ENCODE data around the gene SRSF8. TPM values are rescaled to one million over a fixed set of nuclear protein-coding genes. Genes with fewer than 3 reads are reported as not detected.

Gene SRSF8
- total and polyA plus RNA-seq, 9 donors = 18.8 to 49.7 (median 42.7) TPM

DNA sequence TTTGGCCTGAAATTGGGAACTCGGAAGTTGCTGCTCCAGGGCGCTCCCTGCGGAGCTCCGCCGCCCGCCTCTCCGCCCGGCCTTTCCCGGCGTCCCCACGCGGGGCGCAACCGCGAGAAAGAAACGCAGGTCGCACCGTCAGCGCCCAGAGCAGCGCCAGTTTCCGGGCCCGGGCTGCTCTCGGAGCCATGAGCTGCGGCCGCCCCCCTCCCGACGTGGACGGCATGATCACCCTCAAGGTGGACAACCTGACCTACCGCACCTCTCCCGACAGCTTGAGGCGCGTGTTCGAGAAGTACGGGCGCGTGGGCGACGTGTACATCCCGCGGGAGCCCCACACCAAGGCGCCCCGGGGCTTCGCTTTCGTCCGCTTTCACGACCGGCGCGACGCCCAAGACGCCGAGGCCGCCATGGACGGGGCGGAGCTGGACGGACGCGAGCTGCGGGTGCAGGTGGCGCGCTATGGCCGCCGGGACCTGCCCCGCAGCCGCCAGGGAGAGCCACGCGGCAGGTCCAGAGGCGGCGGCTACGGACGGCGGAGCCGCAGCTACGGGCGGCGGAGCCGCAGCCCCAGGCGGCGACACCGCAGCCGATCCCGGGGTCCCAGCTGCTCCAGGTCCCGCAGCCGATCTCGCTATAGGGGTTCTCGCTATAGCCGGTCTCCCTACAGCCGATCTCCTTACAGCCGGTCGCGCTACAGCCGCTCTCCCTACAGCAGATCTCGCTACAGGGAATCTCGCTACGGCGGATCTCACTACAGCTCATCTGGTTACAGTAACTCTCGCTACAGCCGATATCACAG lies 521 bp downstream of the SRSF8 start:
- WGBS (ENCODE audit: insufficient coverage) = under 1% methylated on average over 98 of the region's 98 CpGs

DNA sequence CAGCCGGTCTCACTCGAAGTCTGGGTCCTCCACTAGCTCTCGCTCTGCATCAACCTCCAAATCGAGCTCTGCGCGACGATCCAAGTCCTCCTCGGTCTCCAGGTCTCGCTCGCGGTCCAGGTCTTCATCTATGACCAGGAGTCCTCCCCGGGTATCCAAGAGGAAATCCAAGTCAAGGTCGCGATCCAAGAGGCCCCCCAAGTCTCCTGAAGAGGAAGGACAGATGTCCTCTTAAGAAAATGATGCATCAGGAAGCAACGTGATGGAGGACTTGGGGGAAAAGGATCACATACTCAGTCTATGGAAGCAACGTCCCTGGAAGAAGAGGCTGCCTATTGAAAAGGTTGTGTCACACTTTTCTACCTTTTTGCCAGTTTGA lies 1.1 kb downstream of the SRSF8 start:
- H3K36me3 ChIP-seq (ENCODE audit: control insufficient read depth, insufficient read depth, low read length) = peaks cover 5% of the 10 kb centered on the region
- H3K27me3 ChIP-seq (ENCODE audit: control insufficient read depth, insufficient read depth, low read length) = no peaks in the 10 kb centered on the region
- peak overlapping the region; percentile 89 for H3K4me3 ChIP-seq (ENCODE audit: low read length)
- WGBS (ENCODE audit: insufficient coverage) = 0% methylated on average over 16 of the region's 16 CpGs
- H3K27ac ChIP-seq (ENCODE audit: low read length) = peak overlapping the region; percentile 99
- no peaks in the 10 kb centered on the region for H3K4me1 ChIP-seq (ENCODE audit: control insufficient read depth, insufficient read depth, low read length)
- no peak for DNase-seq
- H3K9me3 ChIP-seq (replicated peaks; ENCODE audit: control insufficient read depth, low read depth, low read length) = no peaks in the 10 kb centered on the region

More for the DNA sequence above, 521 bp downstream of the SRSF8 start:
- H3K4me3 ChIP-seq (ENCODE audit: low read length) = peak overlapping the region; percentile 89
- peak; percentile 92 for DNase-seq
- H3K27me3 ChIP-seq (ENCODE audit: control insufficient read depth, insufficient read depth, low read length) = no peaks in the 10 kb centered on the region
- H3K4me1 ChIP-seq (ENCODE audit: control insufficient read depth, insufficient read depth, low read length) = no peaks in the 10 kb centered on the region
- H3K9me3 ChIP-seq (replicated peaks; ENCODE audit: control insufficient read depth, low read depth, low read length) = no peaks in the 10 kb centered on the region
- H3K27ac ChIP-seq (ENCODE audit: low read length) = peak overlapping the region; percentile 99
- H3K36me3 ChIP-seq (ENCODE audit: control insufficient read depth, insufficient read depth, low read length) = peaks cover 5% of the 10 kb centered on the region

DNA sequence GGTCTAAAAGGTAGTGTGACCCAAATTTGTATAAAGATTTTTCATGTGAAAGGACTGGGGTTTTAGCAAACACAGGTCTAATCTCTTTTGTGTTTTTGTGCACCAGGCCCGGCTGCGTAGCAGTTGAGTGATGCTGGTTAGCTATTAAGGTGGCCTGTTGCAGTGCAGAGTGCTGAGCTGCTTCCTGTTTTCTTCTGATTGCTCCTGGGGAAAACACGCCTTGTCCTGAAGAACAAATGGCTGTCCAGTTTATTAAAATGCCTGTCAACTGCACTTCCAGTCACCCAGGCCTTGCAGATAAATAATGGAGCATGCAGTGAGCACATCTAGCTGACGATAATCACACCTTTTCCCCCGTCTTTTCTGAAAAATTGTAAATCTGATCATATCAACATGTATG lies 1.8 kb downstream of the SRSF8 start:
- H3K9me3 ChIP-seq (replicated peaks; ENCODE audit: control insufficient read depth, low read depth, low read length) = no peaks in the 10 kb centered on the region
- peaks cover 5% of the 10 kb centered on the region for H3K36me3 ChIP-seq (ENCODE audit: control insufficient read depth, insufficient read depth, low read length)
- peak overlapping the region; percentile 89 for H3K4me3 ChIP-seq (ENCODE audit: low read length)
- 6% methylated on average over 3 of the region's 5 CpGs for WGBS (ENCODE audit: insufficient coverage)
- H3K27me3 ChIP-seq (ENCODE audit: control insufficient read depth, insufficient read depth, low read length) = no peaks in the 10 kb centered on the region
- DNase-seq = peak; percentile 97
- H3K27ac ChIP-seq (ENCODE audit: low read length) = peak overlapping the region; percentile 99
- H3K4me1 ChIP-seq (ENCODE audit: control insufficient read depth, insufficient read depth, low read length) = no peaks in the 10 kb centered on the region

DNA sequence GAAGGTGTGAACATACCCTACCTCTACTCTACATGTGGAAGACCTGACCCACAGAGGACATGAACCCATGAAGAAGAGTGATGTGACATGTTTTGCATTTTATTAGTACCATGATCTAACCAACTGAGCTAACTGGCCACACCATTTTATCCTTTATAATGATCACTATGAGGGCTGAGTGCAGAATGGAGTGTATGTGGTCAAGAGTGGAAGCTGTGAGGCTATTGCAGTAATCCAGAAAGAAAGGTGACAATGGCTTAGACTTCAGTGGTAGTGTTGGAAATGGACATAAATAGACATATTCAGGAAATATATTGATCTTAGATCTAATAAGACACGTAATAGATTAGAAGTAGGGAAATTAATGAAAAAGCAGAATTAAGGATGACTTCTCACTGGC lies 3.8 kb downstream of the SRSF8 start:
- WGBS (ENCODE audit: insufficient coverage) = 100% methylated on average over 1 of the region's 1 CpG
- no peak overlapping the region for H3K27ac ChIP-seq (ENCODE audit: low read length)
- H3K9me3 ChIP-seq (replicated peaks; ENCODE audit: control insufficient read depth, low read depth, low read length) = no peaks in the 10 kb centered on the region
- no peaks in the 10 kb centered on the region for H3K27me3 ChIP-seq (ENCODE audit: control insufficient read depth, insufficient read depth, low read length)
- no peak for DNase-seq
- no peak overlapping the region for H3K4me3 ChIP-seq (ENCODE audit: low read length)
- peaks cover 12% of the 10 kb centered on the region for H3K4me1 ChIP-seq (ENCODE audit: control insufficient read depth, insufficient read depth, low read length)
- peaks cover 5% of the 10 kb centered on the region for H3K36me3 ChIP-seq (ENCODE audit: control insufficient read depth, insufficient read depth, low read length)

- no peak for DNase-seq
- H3K4me3 ChIP-seq (ENCODE audit: low read length) = no peak overlapping the region
- H3K27ac ChIP-seq (ENCODE audit: low read length) = no peak overlapping the region
- peaks cover 14% of the 10 kb centered on the region for H3K4me1 ChIP-seq (ENCODE audit: control insufficient read depth, insufficient read depth, low read length)
- peaks cover 5% of the 10 kb centered on the region for H3K36me3 ChIP-seq (ENCODE audit: control insufficient read depth, insufficient read depth, low read length)
- H3K9me3 ChIP-seq (replicated peaks; ENCODE audit: control insufficient read depth, low read depth, low read length) = no peaks in the 10 kb centered on the region
- H3K27me3 ChIP-seq (ENCODE audit: control insufficient read depth, insufficient read depth, low read length) = no peaks in the 10 kb centered on the region
Measured at GRCh38 chr11:95072948-95073347, 6.2 kb downstream of the SRSF8 start.

GRCh38 chr11:95074792-95075563 lies 8.3 kb downstream of the SRSF8 start:
- no CpG with 5 or more reads among the region's 8 CpGs for WGBS (ENCODE audit: insufficient coverage)
- DNase-seq = peak; percentile 72
- Histone ChIP-seq H3K27ac (ENCODE audit: low read length) (peak overlapping the region; percentile 60), H3K4me3 (ENCODE audit: low read length) (no peak overlapping the region), H3K9me3 (replicated peaks; ENCODE audit: control insufficient read depth, low read depth, low read length) (no peaks in the 10 kb centered on the region), H3K27me3 (ENCODE audit: control insufficient read depth, insufficient read depth, low read length) (no peaks in the 10 kb centered on the region), H3K4me1 (ENCODE audit: control insufficient read depth, insufficient read depth, low read length) (peaks cover 14% of the 10 kb centered on the region), H3K36me3 (ENCODE audit: control insufficient read depth, insufficient read depth, low read length) (peaks cover 5% of the 10 kb centered on the region)

- Histone ChIP-seq H3K4me3 (ENCODE audit: low read length) (no peak overlapping the region), H3K27me3 (ENCODE audit: control insufficient read depth, insufficient read depth, low read length) (no peaks in the 10 kb centered on the region), H3K4me1 (ENCODE audit: control insufficient read depth, insufficient read depth, low read length) (peaks cover 14% of the 10 kb centered on the region), H3K36me3 (ENCODE audit: control insufficient read depth, insufficient read depth, low read length) (no peaks in the 10 kb centered on the region), H3K9me3 (replicated peaks; ENCODE audit: control insufficient read depth, low read depth, low read length) (no peaks in the 10 kb centered on the region), H3K27ac (ENCODE audit: low read length) (no peak overlapping the region)
- 20% methylated on average over 1 of the region's 1 CpG for WGBS (ENCODE audit: insufficient coverage)
- DNase-seq = no peak
Measured at GRCh38 chr11:95076416-95076815, 9.7 kb downstream of the SRSF8 start.

DNA sequence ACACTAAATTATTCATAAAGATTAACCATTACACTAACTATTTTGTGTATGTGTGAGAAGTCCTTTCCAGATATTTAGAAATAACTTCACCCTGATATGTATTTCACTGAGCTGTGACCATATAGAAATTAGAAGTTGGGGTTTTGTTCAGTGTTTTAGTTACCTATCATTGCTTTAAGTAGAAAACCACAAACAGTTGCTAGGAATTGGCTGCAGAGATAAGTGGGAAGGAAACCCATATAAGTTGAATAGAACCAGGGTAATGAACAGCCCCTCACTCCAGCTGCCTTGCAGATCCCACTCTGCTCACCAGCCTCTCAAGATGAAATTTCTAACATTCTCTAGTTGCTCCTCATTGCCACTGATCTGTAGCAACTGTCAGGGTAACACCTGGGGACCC lies 10.3 kb downstream of the SRSF8 start:
- Histone ChIP-seq H3K9me3 (replicated peaks; ENCODE audit: control insufficient read depth, low read depth, low read length) (no peaks in the 10 kb centered on the region), H3K4me3 (ENCODE audit: low read length) (no peak overlapping the region), H3K4me1 (ENCODE audit: control insufficient read depth, insufficient read depth, low read length) (peaks cover 14% of the 10 kb centered on the region), H3K27me3 (ENCODE audit: control insufficient read depth, insufficient read depth, low read length) (no peaks in the 10 kb centered on the region), H3K36me3 (ENCODE audit: control insufficient read depth, insufficient read depth, low read length) (no peaks in the 10 kb centered on the region), H3K27ac (ENCODE audit: low read length) (no peak overlapping the region)
- no peak for DNase-seq

DNA sequence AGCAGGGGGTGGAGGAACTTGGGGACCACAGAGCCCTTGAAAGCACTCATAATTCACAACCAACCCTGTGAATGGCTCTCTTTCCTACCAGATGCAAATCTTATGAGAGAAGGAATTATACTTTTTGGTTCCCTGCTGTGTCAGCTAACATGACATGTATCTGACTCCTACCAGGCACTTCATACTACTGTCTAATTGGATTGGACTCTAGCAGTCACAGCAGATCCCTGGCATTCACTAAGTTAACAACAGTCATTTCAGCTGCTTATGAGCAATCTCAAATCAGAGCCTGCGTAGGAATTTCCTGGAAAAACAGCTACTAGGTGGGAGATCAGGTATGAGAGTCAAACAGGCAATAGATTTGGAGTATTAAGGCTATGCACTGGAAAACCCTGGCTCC lies 11.8 kb downstream of the SRSF8 start:
- Histone ChIP-seq H3K27ac (ENCODE audit: low read length) (no peak overlapping the region), H3K36me3 (ENCODE audit: control insufficient read depth, insufficient read depth, low read length) (no peaks in the 10 kb centered on the region), H3K9me3 (replicated peaks; ENCODE audit: control insufficient read depth, low read depth, low read length) (no peaks in the 10 kb centered on the region), H3K4me3 (ENCODE audit: low read length) (no peak overlapping the region), H3K27me3 (ENCODE audit: control insufficient read depth, insufficient read depth, low read length) (no peaks in the 10 kb centered on the region), H3K4me1 (ENCODE audit: control insufficient read depth, insufficient read depth, low read length) (peaks cover 14% of the 10 kb centered on the region)
- no CpG with 5 or more reads among the region's 1 CpG for WGBS (ENCODE audit: insufficient coverage)
- no peak for DNase-seq

- Histone ChIP-seq H3K4me1 (ENCODE audit: control insufficient read depth, insufficient read depth, low read length) (peaks cover 3% of the 10 kb centered on the region), H3K4me3 (ENCODE audit: low read length) (no peak overlapping the region), H3K27me3 (ENCODE audit: control insufficient read depth, insufficient read depth, low read length) (no peaks in the 10 kb centered on the region), H3K9me3 (replicated peaks; ENCODE audit: control insufficient read depth, low read depth, low read length) (no peaks in the 10 kb centered on the region), H3K36me3 (ENCODE audit: control insufficient read depth, insufficient read depth, low read length) (no peaks in the 10 kb centered on the region), H3K27ac (ENCODE audit: low read length) (no peak overlapping the region)
- WGBS (ENCODE audit: insufficient coverage) = 100% methylated on average over 1 of the region's 5 CpGs
- DNase-seq = no peak
Measured at GRCh38 chr11:95081010-95081409, 14.3 kb downstream of the SRSF8 start.
